HepG2 (cell line): ENCODE results near the gene ZBTB25. TPM values are rescaled to one million over a fixed set of nuclear protein-coding genes. Genes with fewer than 3 reads are reported as not detected.
A peak's percentile ranks its signal among the peaks of the same experiment; 100 is the strongest.

ENCODE experiments used
- ATAD3A ChIP-seq: sonication (generic); formaldehyde crosslinking; IDR thresholded peaks from 2 replicates; pipeline ENCODE4 v1.4.0; 2020; ENCODE audit warnings: missing genetic modification reagents
- CBX1 ChIP-seq: IDR thresholded peaks from one replicate; pipeline ENCODE4 v1.6.1; 2016; ENCODE audit warnings: antibody characterized with exemption, low read depth
- CCAR2 ChIP-seq: fragments of 200-400 bp; formaldehyde crosslinking; optimal IDR thresholded peaks from 2 replicates; pipeline ENCODE3; 2018; ENCODE audit warnings: low read depth, mild to moderate bottlenecking, low read length, moderate library complexity
- CCDC6 ChIP-seq: sonication (generic); formaldehyde crosslinking; IDR thresholded peaks from 2 replicates; pipeline ENCODE4 v1.8.1; 2022; ENCODE audit warnings: mild to moderate bottlenecking, missing genetic modification reagents, moderate library complexity
- DR1 ChIP-seq: sonication (generic); formaldehyde crosslinking; IDR thresholded peaks from 2 replicates; pipeline ENCODE4 v1.8.0; 2021; ENCODE audit warnings: mild to moderate bottlenecking, missing genetic modification reagents, inconsistent platforms
- ELF3 ChIP-seq: IDR thresholded peaks from 2 replicates; pipeline ENCODE4 v1.6.1; 2016; ENCODE audit warnings: missing genetic modification reagents, missing compliant biosample characterization
- GFI1 ChIP-seq: sonication (generic); formaldehyde crosslinking; IDR thresholded peaks from 2 replicates; pipeline ENCODE4 v1.5.0; 2020; ENCODE audit warnings: missing genetic modification reagents, mild to moderate bottlenecking, borderline replicate concordance
- GMEB2 ChIP-seq: IDR thresholded peaks from 2 replicates; pipeline ENCODE4 v1.6.1; 2016; ENCODE audit warnings: missing biosample characterization, missing genetic modification reagents, low read depth
- GTF2F1 ChIP-seq: fragments of 150-350 bp; IDR thresholded peaks from 2 replicates; pipeline ENCODE4 v1.6.1; 2014; ENCODE audit warnings: low read length
- HIC2 ChIP-seq: sonication (generic); formaldehyde crosslinking; IDR thresholded peaks from 2 replicates; pipeline ENCODE4 v1.9.0; 2022; ENCODE audit warnings: low read depth, missing genetic modification reagents
- HNF1A ChIP-seq, 2 experiments: sonication (generic) in 1 of 2; formaldehyde crosslinking in 1 of 2; IDR thresholded peaks; 2 replicates each; pipeline versions ENCODE4 v1.4.0 to v1.6.1; 2016 to 2020; ENCODE audit warnings: borderline replicate concordance in 1 of 2, low read depth in 1 of 2, mild to moderate bottlenecking in 1 of 2, missing genetic modification reagents in 1 of 2
- KAT7 ChIP-seq: IDR thresholded peaks from 2 replicates; pipeline ENCODE4 v1.6.1; 2018; ENCODE audit warnings: borderline replicate concordance, missing compliant biosample characterization
- KDM4B ChIP-seq: sonication (generic); formaldehyde crosslinking; IDR thresholded peaks from 2 replicates; pipeline ENCODE4 v1.4.0; 2020; ENCODE audit warnings: missing genetic modification reagents
- MAFF ChIP-seq: IDR thresholded peaks from 2 replicates; pipeline ENCODE4 v1.6.1; 2011; ENCODE audit warnings: low read depth, low read length, improper control_type of control experiment
- MED8 ChIP-seq: sonication (generic); formaldehyde crosslinking; IDR thresholded peaks from 2 replicates; pipeline ENCODE4 v1.8.1; 2023; ENCODE audit warnings: mild to moderate bottlenecking, missing genetic modification reagents; ENCODE audit not compliant: insufficient replicate concordance
- MYNN ChIP-seq: sonication (generic); formaldehyde crosslinking; IDR thresholded peaks from 2 replicates; pipeline ENCODE4 v1.4.0; 2020; ENCODE audit warnings: mild to moderate bottlenecking, low read depth, missing genetic modification reagents
- NFKB2 ChIP-seq: sonication (generic); formaldehyde crosslinking; IDR thresholded peaks from 2 replicates; pipeline ENCODE4 v1.4.0; 2020; ENCODE audit warnings: missing genetic modification reagents, borderline replicate concordance
- SNRNP70 ChIP-seq: fragments of 200-400 bp; formaldehyde crosslinking; IDR thresholded peaks from 2 replicates; pipeline ENCODE4 v1.6.1; 2017; ENCODE audit warnings: mild to moderate bottlenecking, low read depth, low read length, moderate library complexity
- SOX5 ChIP-seq: IDR thresholded peaks from 2 replicates; pipeline ENCODE4 v1.6.1; 2016; ENCODE audit warnings: borderline replicate concordance
- ZNF12 ChIP-seq: sonication (generic); formaldehyde crosslinking; IDR thresholded peaks from 2 replicates; pipeline ENCODE4 v1.5.0; 2020; ENCODE audit warnings: missing genetic modification reagents
- ZNF207 ChIP-seq: fragments of 450-650 bp; IDR thresholded peaks from 2 replicates; pipeline ENCODE4 v1.6.1; 2016; ENCODE audit warnings: antibody characterized with exemption, borderline replicate concordance
- ZNF431 ChIP-seq: sonication (generic); formaldehyde crosslinking; IDR thresholded peaks from 2 replicates; pipeline ENCODE4 v1.9.0; 2022; ENCODE audit warnings: missing genetic modification reagents, low read depth, mild to moderate bottlenecking, borderline replicate concordance
- polyA plus RNA-seq, 8 experiments: library from polyadenylated mRNA; depleted of rRNA in 3 of 8; stranded (reverse) in 7 of 8; unstranded in 1 of 8; fragments of >200 nt; fragmentation: Illumina TruSeq in 4 of 8; extraction: Trizol in 4 of 8; gene quantifications; 2 replicates each; pipeline versions ENCODE4 v1.2.1 to v1.2.3, GENCODE V29; 2011 to 2016; ENCODE audit warnings: low read depth in 4 of 8, missing spikeins in 1 of 8, mixed read lengths in 1 of 8; ENCODE audit not compliant: insufficient read depth in 1 of 8
- total RNA-seq, 5 experiments: library from RNA; depleted of rRNA; stranded (reverse); fragments of >200 nt; fragmentation: Illumina TruSeq; extraction: Trizol; gene quantifications; 2 replicates each; pipeline ENCODE4 v1.2.3, GENCODE V29; 2016; ENCODE audit warnings: low read depth in 1 of 5

The ZBTB25 gene
- total and polyA plus RNA-seq, 2 of the 13 experiments (the other 11 are each of a cell fraction or from before 2014, with no cell fraction given) = 3.5 to 7.6 TPM

- 0 out of 2 replicates have a peak, but pooled peaks have one; percentile 29 for TF ChIP-seq KDM4B (CRISPR knock-in tag)
- peak; percentile 10 for TF ChIP-seq MED8
- TF ChIP-seq KAT7 (CRISPR knock-in tag) = peak; percentile 71
- TF ChIP-seq NFKB2 (CRISPR knock-in tag) = no peak; the same call in 1 of the 2 replicates
- peak; percentile 60 for TF ChIP-seq ELF3 (CRISPR knock-in tag)
- TF ChIP-seq CCDC6 (CRISPR knock-in tag) = no peak; the same call in 1 of the 2 replicates
- no peak; the same call in 1 of the 2 replicates for TF ChIP-seq DR1 (CRISPR knock-in tag)
- peak; percentile 32 for TF ChIP-seq CBX1
- peak; percentile 35; the same call in 1 of the 2 replicates for TF ChIP-seq HIC2 (CRISPR knock-in tag)
- TF ChIP-seq ZNF431 (CRISPR knock-in tag) = peak; percentile 91; the same call in 1 of the 2 replicates
- no peak for TF ChIP-seq ZNF207
- TF ChIP-seq GTF2F1 = no peak
- peak; percentile 93 for TF ChIP-seq GMEB2
- no peak for TF ChIP-seq ZNF12 (CRISPR knock-in tag)
- TF ChIP-seq GFI1 (CRISPR knock-in tag) = peak; percentile 77; the same call in 1 of the 2 replicates
- TF ChIP-seq MYNN = no peak
- TF ChIP-seq SNRNP70 = no peak
- TF ChIP-seq ATAD3A = no peak
- no peak for TF ChIP-seq MAFF
- TF ChIP-seq HNF1A (IDR thresholded peaks at IDR 0.05; ENCODE audit: low read depth) = no peak
- TF ChIP-seq HNF1A (CRISPR knock-in tag; IDR thresholded peaks at IDR 0.05; ENCODE audit: borderline replicate concordance) = peak; percentile 35; the same call in 1 of the 2 replicates
- no peak; the same call in 1 of the 2 replicates for TF ChIP-seq SOX5 (CRISPR knock-in tag)
- TF ChIP-seq CCAR2 = no peak
These were observed at the start of gene ZBTB25 (continued) for GRCh38 chr14:64503434-64504309.
